GM18517 (cell line): ENCODE measurements around the gene CPA3.

Source experiments
- ATAC-seq: cut with Tn5 transposase; IDR thresholded peaks from one replicate; pipeline ENCODE4 v1.9.1; 2021; ENCODE audit warnings: mild to moderate bottlenecking, moderate library complexity; ENCODE audit not compliant: unreplicated experiment

CPA3 gene

GRCh38 chr3:148856384-148856783, 8.7 kb upstream of the CPA3 start:
- no peak for ATAC-seq

- no peak for ATAC-seq
These were observed 7.8 kb upstream of the CPA3 start for GRCh38 chr3:148857316-148857715.

- ATAC-seq: peak; percentile 81
These were observed 3.7 kb upstream of the CPA3 start for GRCh38 chr3:148861277-148861869.

GRCh38 chr3:148863297-148863696, 1.8 kb upstream of the CPA3 start:
- no peak for ATAC-seq

- no peak for ATAC-seq
These were observed 1.3 kb upstream of the CPA3 start for GRCh38 chr3:148863814-148864213.

- no peak for ATAC-seq
These were observed 1.2 kb downstream of the CPA3 start for GRCh38 chr3:148866261-148866660.

- no peak for ATAC-seq
These were observed 8.3 kb downstream of the CPA3 start for GRCh38 chr3:148873270-148873927.

- ATAC-seq: no peak
These were observed 8.9 kb downstream of the CPA3 start for GRCh38 chr3:148873977-148874376.

GRCh38 chr3:148878095-148878494, 13.0 kb downstream of the CPA3 start:
- no peak for ATAC-seq

- no peak for ATAC-seq
These were observed 14.2 kb downstream of the CPA3 start for GRCh38 chr3:148879256-148879655.

- ATAC-seq: no peak
These were observed 15.6 kb downstream of the CPA3 start for GRCh38 chr3:148880681-148881080.

- no peak for ATAC-seq
These were observed 16.2 kb downstream of the CPA3 start for GRCh38 chr3:148881286-148881685.

- no peak for ATAC-seq
These were observed 17.2 kb downstream of the CPA3 start for GRCh38 chr3:148882288-148882687.

GRCh38 chr3:148883163-148883562, 18.1 kb downstream of the CPA3 start:
- no peak for ATAC-seq

- no peak for ATAC-seq
These were observed 19.2 kb downstream of the CPA3 start for GRCh38 chr3:148884261-148884660.

- ATAC-seq: no peak
These were observed 24.7 kb downstream of the CPA3 start for GRCh38 chr3:148889828-148890227.

GRCh38 chr3:148896062-148896461, 31.0 kb downstream of the CPA3 start:
- ATAC-seq: no peak

GRCh38 chr3:148901987-148902791, 37.1 kb downstream of the CPA3 start:
- ATAC-seq: no peak

GRCh38 chr3:148903022-148903442, 37.9 kb downstream of the CPA3 start:
- no peak for ATAC-seq

- ATAC-seq: no peak
These were observed 38.8 kb downstream of the CPA3 start for GRCh38 chr3:148903941-148904340.

- ATAC-seq: no peak
These were observed 41.6 kb downstream of the CPA3 start for GRCh38 chr3:148906667-148907066.

- no peak for ATAC-seq
These were observed 46.1 kb downstream of the CPA3 start for GRCh38 chr3:148911173-148911572.
